CD14-positive monocyte (primary cell): ENCODE results near the gene SMYD3. TPM values are rescaled to one million over a fixed set of nuclear protein-coding genes. Genes with fewer than 3 reads are reported as not detected.
"Not testable (repeated sequence)": the region's sequence is repeated elsewhere in the genome, so short reads cannot be mapped to it uniquely, and the experiment has no call there.

ENCODE experiments used
- DNase-seq, 3 donors: peaks; one replicate each; pipeline ENCODE4 v3.0.0-alpha.2; 2011 to 2022
- H2AFZ ChIP-seq: 2 replicates; pipeline ENCODE4 v1.6.0; 2012; ENCODE audit warnings: mild to moderate bottlenecking, low read depth, low read length, inconsistent platforms; ENCODE audit not compliant: insufficient read depth, poor library complexity, severe bottlenecking
- H3K27ac ChIP-seq, 2 donors: 1 replicate in 1 of 2; 2 replicates in 1 of 2; pipeline ENCODE4 v1.5.1; 2012 to 2013; ENCODE audit warnings: low read length in 2 of 2, control low read depth in 1 of 2, inconsistent platforms in 1 of 2, low read depth in 1 of 2, mild to moderate bottlenecking in 1 of 2
- H3K27me3 ChIP-seq, 2 donors: one replicate each; pipeline versions ENCODE4 v1.6.0 to v1.6.1; 2011 to 2013; ENCODE audit warnings: low read length in 2 of 2; ENCODE audit not compliant: control insufficient read depth in 2 of 2, insufficient read depth in 2 of 2
- H3K36me3 ChIP-seq, 2 donors: replicated peaks in 1 of 2; 1 replicate in 1 of 2; 2 replicates in 1 of 2; pipeline versions ENCODE4 v1.5.1 to v1.6.1; 2012 to 2013; ENCODE audit warnings: low read length in 2 of 2, control low read depth in 1 of 2, inconsistent platforms in 1 of 2, mild to moderate bottlenecking in 1 of 2; ENCODE audit not compliant: insufficient read depth in 2 of 2, control insufficient read depth in 1 of 2
- H3K4me1 ChIP-seq, 2 donors: 1 replicate in 1 of 2; 2 replicates in 1 of 2; pipeline versions ENCODE4 v1.5.1 to v1.6.1; 2012 to 2013; ENCODE audit warnings: low read length in 2 of 2, control low read depth in 1 of 2, inconsistent platforms in 1 of 2, mild to moderate bottlenecking in 1 of 2, moderate library complexity in 1 of 2; ENCODE audit not compliant: insufficient read depth in 2 of 2, control insufficient read depth in 1 of 2
- H3K4me2 ChIP-seq: replicated peaks from 2 replicates; pipeline ENCODE3; 2012; ENCODE audit warnings: low read length, moderate library complexity, mild to moderate bottlenecking; ENCODE audit not compliant: poor library complexity, severe bottlenecking; ENCODE audit errors: extremely low read depth
- H3K4me3 ChIP-seq, 3 experiments: fragments of 200-600 bp in 1 of 3; sonication (generic) in 1 of 3; replicated peaks in 1 of 3; 1 replicate in 2 of 3; 2 replicates in 1 of 3; pipeline ENCODE4 v1.5.1; 2011 to 2013; ENCODE audit warnings: low read length in 3 of 3, mild to moderate bottlenecking in 3 of 3, control low read depth in 2 of 3, low read depth in 2 of 3, inconsistent platforms in 1 of 3, moderate library complexity in 1 of 3
- H3K79me2 ChIP-seq: 2 replicates; pipeline ENCODE4 v1.6.0; 2012; ENCODE audit warnings: mild to moderate bottlenecking, control low read depth, inconsistent platforms, low read length, moderate library complexity; ENCODE audit not compliant: insufficient read depth
- H3K9ac ChIP-seq: 2 replicates; pipeline ENCODE4 v1.6.0; 2017; ENCODE audit warnings: low read length, mild to moderate bottlenecking; ENCODE audit not compliant: insufficient read depth, poor library complexity, severe bottlenecking
- H3K9me3 ChIP-seq, 2 donors: replicated peaks in 1 of 2; 1 replicate in 1 of 2; 2 replicates in 1 of 2; pipeline versions ENCODE4 v1.5.1 to v1.6.1; 2012 to 2013; ENCODE audit warnings: low read length in 2 of 2, control low read depth in 1 of 2; ENCODE audit not compliant: control insufficient read depth in 1 of 2, insufficient read depth in 1 of 2
- H4K20me1 ChIP-seq: 2 replicates; pipeline ENCODE4 v1.6.0; 2012; ENCODE audit warnings: mild to moderate bottlenecking, low read length, control low read depth, moderate library complexity; ENCODE audit not compliant: insufficient read depth
- H3K27ac Mint-ChIP-seq, 7 donors: one replicate each; pipeline ENCODE4 v1.8.0; 2020; ENCODE audit warnings: mild to moderate bottlenecking in 7 of 7, mixed read lengths in 7 of 7, moderate library complexity in 6 of 7, inconsistent platforms in 2 of 7
- H3K27me3 Mint-ChIP-seq, 3 donors: one replicate each; pipeline ENCODE4 v1.8.0; 2021 to 2022; ENCODE audit warnings: low read depth in 3 of 3, mild to moderate bottlenecking in 3 of 3, mixed read lengths in 3 of 3, moderate library complexity in 3 of 3, inconsistent platforms in 1 of 3
- H3K36me3 Mint-ChIP-seq, 2 donors: one replicate each; pipeline ENCODE4 v1.8.0; 2020; ENCODE audit warnings: mixed read lengths in 2 of 2, inconsistent platforms in 1 of 2, mild to moderate bottlenecking in 1 of 2
- H3K4me1 Mint-ChIP-seq: one replicate; pipeline ENCODE4 v1.8.0; 2020; ENCODE audit warnings: mild to moderate bottlenecking, mixed read lengths
- H3K4me3 Mint-ChIP-seq, 2 donors: one replicate each; pipeline ENCODE4 v1.8.0; 2020; ENCODE audit warnings: mild to moderate bottlenecking in 2 of 2, mixed read lengths in 2 of 2, moderate library complexity in 1 of 2
- H3K9me3 Mint-ChIP-seq, 7 donors: one replicate each; pipeline ENCODE4 v1.8.0; 2020 to 2022; ENCODE audit warnings: mixed read lengths in 7 of 7, mild to moderate bottlenecking in 6 of 7, moderate library complexity in 6 of 7, inconsistent platforms in 2 of 7
- WGBS: methylation state at CpG from one replicate; pipeline ENCODE4 v1.1.5; 2013; ENCODE audit warnings: missing lambda C conversion rate; ENCODE audit not compliant: insufficient coverage; 5-methylcytosine and 5-hydroxymethylcytosine counted together
- intact Hi-C, 2 donors: fragments of 100-400 bp; cut with micrococcal nuclease; formaldehyde crosslinking; loops; one replicate each; pipeline versions ENCODE4 v1.15.0 to v1.15.1; 2023
- polyA plus RNA-seq, 3 donors: library from polyadenylated mRNA; depleted of rRNA in 1 of 3; unstranded in 2 of 3; stranded (reverse) in 1 of 3; fragments of 300-500 nt in 2 of 3; fragments of >200 nt in 1 of 3; fragmentation: Illumina TruSeq in 2 of 3; gene quantifications; 1 replicate in 2 of 3; 2 replicates in 1 of 3; pipeline ENCODE4 v1.2.3, GENCODE V29; 2012 to 2021
- TF ChIP-seq, protein P1 (sequence below): fragments of 200-600 bp; IDR thresholded peaks from one replicate; pipeline ENCODE4 v1.8.0; 2022; ENCODE audit warnings: antibody characterized with exemption, mild to moderate bottlenecking

The SMYD3 gene
- polyA plus RNA-seq, 3 donors = 2.7 to 8.4 (median 4.0) TPM

DNA sequence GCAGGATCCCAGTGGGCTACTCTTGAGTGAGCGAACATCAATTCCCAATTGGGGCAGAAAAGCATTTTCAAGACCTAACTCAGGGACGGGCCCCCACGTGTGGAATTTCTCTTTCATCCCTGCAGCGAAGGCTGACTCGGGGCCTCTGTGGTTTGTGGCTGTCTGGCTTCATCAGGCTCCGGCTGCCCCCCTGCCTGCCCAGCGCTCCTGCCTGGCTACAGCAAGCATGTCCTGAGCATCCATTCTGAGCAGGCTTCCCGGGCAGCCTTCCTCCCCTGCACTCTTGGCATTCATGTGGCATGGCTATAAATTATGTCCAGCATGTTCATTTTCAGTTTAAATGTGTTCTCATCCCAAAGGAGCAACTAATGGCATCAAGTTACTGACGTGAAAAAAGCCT lies 764.2 kb downstream of the SMYD3 start:
- H2AFZ ChIP-seq = no peak overlapping the region
- no peaks in the 10 kb centered on the region for H3K9me3 ChIP-seq
- intact Hi-C loops = no loop called here
- WGBS = 81% methylated on average over 8 of the region's 9 CpGs
- H3K4me1 Mint-ChIP-seq = no peaks in the 10 kb centered on the region
- no peak overlapping the region for H3K27ac Mint-ChIP-seq
- no peaks in the 10 kb centered on the region for H3K79me2 ChIP-seq
- H3K27me3 ChIP-seq = no peaks in the 10 kb centered on the region
- no peak overlapping the region for H3K4me3 ChIP-seq
- no peaks in the 10 kb centered on the region for H3K4me1 ChIP-seq
- no peak for DNase-seq
- H3K27ac ChIP-seq = no peak overlapping the region
- TF ChIP-seq, protein P1, sequence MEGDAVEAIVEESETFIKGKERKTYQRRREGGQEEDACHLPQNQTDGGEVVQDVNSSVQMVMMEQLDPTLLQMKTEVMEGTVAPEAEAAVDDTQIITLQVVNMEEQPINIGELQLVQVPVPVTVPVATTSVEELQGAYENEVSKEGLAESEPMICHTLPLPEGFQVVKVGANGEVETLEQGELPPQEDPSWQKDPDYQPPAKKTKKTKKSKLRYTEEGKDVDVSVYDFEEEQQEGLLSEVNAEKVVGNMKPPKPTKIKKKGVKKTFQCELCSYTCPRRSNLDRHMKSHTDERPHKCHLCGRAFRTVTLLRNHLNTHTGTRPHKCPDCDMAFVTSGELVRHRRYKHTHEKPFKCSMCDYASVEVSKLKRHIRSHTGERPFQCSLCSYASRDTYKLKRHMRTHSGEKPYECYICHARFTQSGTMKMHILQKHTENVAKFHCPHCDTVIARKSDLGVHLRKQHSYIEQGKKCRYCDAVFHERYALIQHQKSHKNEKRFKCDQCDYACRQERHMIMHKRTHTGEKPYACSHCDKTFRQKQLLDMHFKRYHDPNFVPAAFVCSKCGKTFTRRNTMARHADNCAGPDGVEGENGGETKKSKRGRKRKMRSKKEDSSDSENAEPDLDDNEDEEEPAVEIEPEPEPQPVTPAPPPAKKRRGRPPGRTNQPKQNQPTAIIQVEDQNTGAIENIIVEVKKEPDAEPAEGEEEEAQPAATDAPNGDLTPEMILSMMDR = no peak
- H3K9ac ChIP-seq = no peak overlapping the region
- no peaks in the 10 kb centered on the region for H3K36me3 ChIP-seq
- no peak overlapping the region for H3K4me3 Mint-ChIP-seq
- H3K4me2 ChIP-seq = no peak overlapping the region
- peaks cover 0 to 2% (median 0%) of the 10 kb centered on the region in 3 donors for H3K27me3 Mint-ChIP-seq
- H3K9me3 Mint-ChIP-seq = peaks cover 0 to 14% (median 9%) of the 10 kb centered on the region in 7 donors
- H4K20me1 ChIP-seq = no peaks in the 10 kb centered on the region
- H3K36me3 Mint-ChIP-seq = no peaks in the 10 kb centered on the region

DNA sequence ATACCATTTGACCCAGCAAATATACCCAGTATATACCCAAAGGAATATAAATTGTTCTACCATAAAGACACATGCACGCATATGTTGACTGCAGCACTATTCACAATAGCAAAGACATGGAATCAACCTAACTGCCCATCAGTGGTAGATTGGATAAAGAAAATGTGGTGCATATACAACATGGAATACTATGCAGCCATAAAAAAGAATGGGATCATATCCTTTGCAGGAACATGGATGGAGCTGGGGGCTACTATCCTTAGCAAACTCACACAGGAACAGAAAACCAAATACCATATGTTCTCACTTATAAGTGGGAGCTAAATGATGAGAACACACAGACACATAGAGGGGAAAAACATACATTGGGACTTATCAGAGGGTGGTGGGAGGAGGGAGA lies 766.7 kb downstream of the SMYD3 start:
- H3K9me3 Mint-ChIP-seq, H3K9me3 ChIP-seq, H3K4me2 ChIP-seq, H3K27me3 ChIP-seq, H3K36me3 ChIP-seq, DNase-seq, H3K4me3 ChIP-seq, H3K79me2 ChIP-seq, H3K27me3 Mint-ChIP-seq, H2AFZ ChIP-seq, H3K27ac ChIP-seq, intact Hi-C loops, H3K9ac ChIP-seq, H4K20me1 ChIP-seq, H3K36me3 Mint-ChIP-seq, H3K4me1 Mint-ChIP-seq, H3K4me1 ChIP-seq, H3K4me3 Mint-ChIP-seq, H3K27ac Mint-ChIP-seq: not testable (repeated sequence)
- no CpG with 5 or more reads among the region's 1 CpG for WGBS
